Adrenal gland (tissue), 5 donors: ENCODE measurements around the gene TMEM200B.

Source experiments
- POLR2A ChIP-seq, 2 donors: fragments of 450-650 bp; IDR thresholded peaks; one replicate each; pipeline ENCODE4 v1.6.1; 2017; ENCODE audit warnings: antibody characterized with exemption in 2 of 2, mild to moderate bottlenecking in 2 of 2, moderate library complexity in 1 of 2
- TF ChIP-seq, protein P1 (sequence below), 6 experiments: fragments of 450-650 bp in 4 of 6; fragments of 200-600 bp in 2 of 6; sonication (generic) in 1 of 6; IDR thresholded peaks; 1 replicate in 5 of 6; 2 replicates in 1 of 6; pipeline versions ENCODE4 v1.5.1 to v1.8.0; 2016 to 2021; ENCODE audit warnings: antibody characterized with exemption in 6 of 6, mild to moderate bottlenecking in 2 of 6, moderate library complexity in 1 of 6
- donor health status: DM: no; HTN: no; CAD: no.

- TF ChIP-seq, protein P1, sequence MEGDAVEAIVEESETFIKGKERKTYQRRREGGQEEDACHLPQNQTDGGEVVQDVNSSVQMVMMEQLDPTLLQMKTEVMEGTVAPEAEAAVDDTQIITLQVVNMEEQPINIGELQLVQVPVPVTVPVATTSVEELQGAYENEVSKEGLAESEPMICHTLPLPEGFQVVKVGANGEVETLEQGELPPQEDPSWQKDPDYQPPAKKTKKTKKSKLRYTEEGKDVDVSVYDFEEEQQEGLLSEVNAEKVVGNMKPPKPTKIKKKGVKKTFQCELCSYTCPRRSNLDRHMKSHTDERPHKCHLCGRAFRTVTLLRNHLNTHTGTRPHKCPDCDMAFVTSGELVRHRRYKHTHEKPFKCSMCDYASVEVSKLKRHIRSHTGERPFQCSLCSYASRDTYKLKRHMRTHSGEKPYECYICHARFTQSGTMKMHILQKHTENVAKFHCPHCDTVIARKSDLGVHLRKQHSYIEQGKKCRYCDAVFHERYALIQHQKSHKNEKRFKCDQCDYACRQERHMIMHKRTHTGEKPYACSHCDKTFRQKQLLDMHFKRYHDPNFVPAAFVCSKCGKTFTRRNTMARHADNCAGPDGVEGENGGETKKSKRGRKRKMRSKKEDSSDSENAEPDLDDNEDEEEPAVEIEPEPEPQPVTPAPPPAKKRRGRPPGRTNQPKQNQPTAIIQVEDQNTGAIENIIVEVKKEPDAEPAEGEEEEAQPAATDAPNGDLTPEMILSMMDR (IDR thresholded peaks at IDR 0.05) = no peak
- TF ChIP-seq POLR2A (IDR thresholded peaks at IDR 0.05) = no peak
These were observed 1.5 kb upstream of the TMEM200B start for GRCh38 chr1:29125237-29125641.
